ENCODE measurements around the gene COL27A1.

Gene COL27A1

GRCh38 chr9:114238891-114239875 lies 83.8 kb downstream of the COL27A1 start:
- no peak for DNase-seq (ENCODE audit: extremely low read depth in 1 of 2, low read depth in 1 of 2)

- no peak for DNase-seq (ENCODE audit: extremely low read depth in 1 of 2, low read depth in 1 of 2)
These were observed 84.9 kb downstream of the COL27A1 start for GRCh38 chr9:114240216-114240615.

- DNase-seq (ENCODE audit: extremely low read depth in 1 of 2, low read depth in 1 of 2) = no peak
These were observed 85.6 kb downstream of the COL27A1 start for GRCh38 chr9:114240647-114241558.

GRCh38 chr9:114242837-114243236 lies 87.5 kb downstream of the COL27A1 start:
- no peak for DNase-seq (ENCODE audit: extremely low read depth in 1 of 2, low read depth in 1 of 2)

- DNase-seq (ENCODE audit: extremely low read depth in 1 of 2, low read depth in 1 of 2) = no peak
These were observed 87.9 kb downstream of the COL27A1 start for GRCh38 chr9:114243240-114243639.

- DNase-seq (ENCODE audit: extremely low read depth in 1 of 2, low read depth in 1 of 2) = no peak
These were observed 89.2 kb downstream of the COL27A1 start for GRCh38 chr9:114244570-114244969.

- no peak for DNase-seq (ENCODE audit: extremely low read depth in 1 of 2, low read depth in 1 of 2)
These were observed 91.2 kb downstream of the COL27A1 start for GRCh38 chr9:114246558-114246957.

GRCh38 chr9:114247077-114247476 lies 91.7 kb downstream of the COL27A1 start:
- DNase-seq (ENCODE audit: extremely low read depth in 1 of 2, low read depth in 1 of 2) = no peak

- no peak for DNase-seq (ENCODE audit: extremely low read depth in 1 of 2, low read depth in 1 of 2)
These were observed 92.2 kb downstream of the COL27A1 start for GRCh38 chr9:114247491-114247890.

- DNase-seq (ENCODE audit: extremely low read depth in 1 of 2, low read depth in 1 of 2) = no peak
These were observed 93.0 kb downstream of the COL27A1 start for GRCh38 chr9:114248299-114248707.

- no peak for DNase-seq (ENCODE audit: extremely low read depth in 1 of 2, low read depth in 1 of 2)
These were observed 94.3 kb downstream of the COL27A1 start for GRCh38 chr9:114249424-114250234.

- no peak for DNase-seq (ENCODE audit: extremely low read depth in 1 of 2, low read depth in 1 of 2)
These were observed 94.9 kb downstream of the COL27A1 start for GRCh38 chr9:114250235-114250568.

- no peak for DNase-seq (ENCODE audit: extremely low read depth in 1 of 2, low read depth in 1 of 2)
These were observed 95.3 kb downstream of the COL27A1 start for GRCh38 chr9:114250648-114251047.

GRCh38 chr9:114252394-114252793 lies 97.1 kb downstream of the COL27A1 start:
- no peak for DNase-seq (ENCODE audit: extremely low read depth in 1 of 2, low read depth in 1 of 2)

- DNase-seq (ENCODE audit: extremely low read depth in 1 of 2, low read depth in 1 of 2) = no peak
These were observed 101.5 kb downstream of the COL27A1 start for GRCh38 chr9:114256827-114257328.

GRCh38 chr9:114258218-114258617 lies 102.9 kb downstream of the COL27A1 start:
- DNase-seq (ENCODE audit: extremely low read depth in 1 of 2, low read depth in 1 of 2) = no peak

GRCh38 chr9:114258866-114259797 lies 103.8 kb downstream of the COL27A1 start:
- DNase-seq (ENCODE audit: extremely low read depth in 1 of 2, low read depth in 1 of 2) = no peak

GRCh38 chr9:114259798-114260523 lies 104.6 kb downstream of the COL27A1 start:
- no peak for DNase-seq (ENCODE audit: extremely low read depth in 1 of 2, low read depth in 1 of 2)

GRCh38 chr9:114261026-114261425 lies 105.7 kb downstream of the COL27A1 start:
- DNase-seq (ENCODE audit: extremely low read depth in 1 of 2, low read depth in 1 of 2) = no peak

Data from activated CD8-positive, alpha-beta memory T cell treated with anti-CD3 and anti-CD28 coated beads for 1 hour (primary cell).